ENCODE measurements around the gene GABPB1. TPM values are rescaled to one million over a fixed set of nuclear protein-coding genes. Genes with fewer than 3 reads are reported as not detected.

GABPB1 gene
- total RNA-seq, 4 donors from 2014 or later, result 10.8 to 31.2 (median 20.3) TPM

DNA sequence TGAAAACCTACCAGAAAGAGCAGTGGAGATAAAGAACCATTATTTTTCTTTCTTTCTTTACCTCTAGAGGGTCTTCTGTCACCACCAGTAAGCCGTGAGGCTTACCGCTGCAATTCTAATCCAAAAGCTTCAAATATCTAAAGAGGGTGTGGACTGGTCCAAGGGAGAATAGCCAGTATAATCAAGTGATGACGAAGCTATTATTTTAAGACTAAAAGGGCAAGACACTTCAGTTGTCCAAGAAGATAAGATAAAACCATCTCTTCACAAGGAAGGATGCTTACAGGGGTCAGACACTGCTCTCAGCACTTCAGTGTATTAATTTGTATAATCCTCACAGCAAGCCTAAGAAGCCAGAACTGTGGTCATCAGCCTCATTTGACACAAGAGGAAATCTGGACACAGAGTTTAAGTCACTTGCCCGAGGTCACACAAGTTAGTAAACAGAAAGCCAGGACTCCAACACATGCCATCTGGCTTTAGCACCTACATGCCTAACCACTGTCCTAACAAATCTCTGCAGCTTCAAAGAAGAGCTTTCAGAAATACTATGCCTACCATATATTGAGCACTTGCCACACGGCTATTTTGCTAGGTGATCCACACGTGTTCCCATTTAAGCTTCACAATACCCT lies 104.1 kb downstream of the GABPB1 start:
- WGBS, result 75% methylated on average over 6 of the region's 6 CpGs
- no peaks in the 10 kb centered on the region for H3K36me3 ChIP-seq
- DNase-seq (ENCODE audit: low spot score in 2 of 2), result no peak
- H3K27ac ChIP-seq, result no peak overlapping the region
- no peaks in the 10 kb centered on the region for H3K27me3 ChIP-seq
- H3K4me3 ChIP-seq, result no peak overlapping the region
- no peaks in the 10 kb centered on the region for H3K9me3 ChIP-seq
- H3K4me1 ChIP-seq, result no peaks in the 10 kb centered on the region
- TF ChIP-seq POLR2AphosphoS5 (IDR thresholded peaks at IDR 0.05), result no peak
- no peak for TF ChIP-seq CTCF (IDR thresholded peaks at IDR 0.05)
- no peak for TF ChIP-seq EP300 (IDR thresholded peaks at IDR 0.05)
- TF ChIP-seq POLR2A (IDR thresholded peaks at IDR 0.05), result no peak

DNA sequence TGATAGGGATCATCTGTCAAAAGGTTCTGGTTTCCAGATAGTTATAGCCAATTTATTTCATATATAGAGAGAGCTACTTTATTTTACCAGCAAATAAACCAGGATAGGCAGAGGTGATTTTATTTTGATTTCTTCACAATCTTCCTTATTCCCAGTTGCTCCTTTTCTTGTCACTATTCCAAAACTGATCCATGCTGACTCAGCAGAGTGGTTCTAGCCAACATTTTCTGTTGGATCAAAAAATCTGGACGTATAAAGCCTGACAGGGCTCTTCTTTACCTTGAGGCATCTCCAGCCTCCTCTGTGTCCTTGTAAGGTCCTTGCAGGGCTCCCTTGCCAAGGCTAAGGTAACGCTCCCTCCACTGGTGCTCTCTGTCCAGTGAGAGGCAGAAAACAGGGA lies 105.3 kb downstream of the GABPB1 start:
- DNase-seq (ENCODE audit: low spot score in 2 of 2), result no peak
- TF ChIP-seq EP300 (IDR thresholded peaks at IDR 0.05), result no peak
- no peak for TF ChIP-seq CTCF (IDR thresholded peaks at IDR 0.05)
- no peak for TF ChIP-seq POLR2A (IDR thresholded peaks at IDR 0.05)
- no peak for TF ChIP-seq POLR2AphosphoS5 (IDR thresholded peaks at IDR 0.05)
- no peak overlapping the region for H3K27ac ChIP-seq
- no peaks in the 10 kb centered on the region for H3K9me3 ChIP-seq
- H3K4me1 ChIP-seq, result no peaks in the 10 kb centered on the region
- no peaks in the 10 kb centered on the region for H3K27me3 ChIP-seq
- 53% methylated on average over 2 of the region's 2 CpGs for WGBS
- no peak overlapping the region for H3K4me3 ChIP-seq
- H3K36me3 ChIP-seq, result no peaks in the 10 kb centered on the region

DNA sequence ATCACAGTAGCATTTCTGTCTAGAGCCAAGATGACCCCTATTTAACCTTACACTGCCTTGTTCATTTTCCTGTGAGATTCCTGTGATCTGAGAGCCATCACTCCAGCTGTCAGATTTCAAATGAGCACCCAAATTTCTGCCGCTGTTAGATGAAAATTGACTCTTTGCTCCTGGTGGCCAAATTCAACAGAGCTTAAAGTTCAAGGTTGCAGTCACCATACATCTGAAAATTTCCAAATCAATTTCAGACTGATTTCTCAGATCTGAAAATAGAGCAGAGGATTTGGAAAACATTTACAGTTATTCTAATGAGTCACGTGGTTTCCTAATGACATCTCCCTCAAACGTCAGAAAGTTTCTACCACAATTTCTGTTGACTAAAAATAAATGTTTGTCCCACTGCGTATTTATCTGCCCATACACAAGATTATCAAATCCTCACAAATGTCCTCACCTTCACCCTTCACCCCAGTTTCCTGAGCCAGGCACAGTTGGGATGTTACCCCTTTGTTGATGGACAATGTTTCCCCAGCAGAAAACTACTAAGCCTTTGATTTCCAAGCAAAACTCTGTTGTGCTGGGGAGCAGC lies 105.9 kb downstream of the GABPB1 start:
- Histone ChIP-seq H3K27me3 (no peaks in the 10 kb centered on the region), H3K4me1 (no peaks in the 10 kb centered on the region), H3K27ac (no peak overlapping the region), H3K9me3 (no peaks in the 10 kb centered on the region), H3K4me3 (no peak overlapping the region), H3K36me3 (no peaks in the 10 kb centered on the region)
- TF ChIP-seq POLR2AphosphoS5 (IDR thresholded peaks at IDR 0.05), result no peak
- no peak for TF ChIP-seq EP300 (IDR thresholded peaks at IDR 0.05)
- no peak for TF ChIP-seq POLR2A (IDR thresholded peaks at IDR 0.05)
- no peak for TF ChIP-seq CTCF (IDR thresholded peaks at IDR 0.05)
- no peak for DNase-seq (ENCODE audit: low spot score in 2 of 2)
- WGBS, result 71% methylated on average over 4 of the region's 4 CpGs

- H3K4me3 ChIP-seq, result no peak overlapping the region
Measured at GRCh38 chr15:50247819-50248655, 107.0 kb downstream of the GABPB1 start.

More at GRCh38 chr15:50247819-50248655, 107.0 kb downstream of the GABPB1 start:
- H3K4me1 ChIP-seq, result no peaks in the 10 kb centered on the region
- no peaks in the 10 kb centered on the region for H3K36me3 ChIP-seq
- DNase-seq (ENCODE audit: low spot score in 2 of 2), result no peak
- no peak overlapping the region for H3K27ac ChIP-seq
- H3K9me3 ChIP-seq, result no peaks in the 10 kb centered on the region
- H3K27me3 ChIP-seq, result no peaks in the 10 kb centered on the region
- TF ChIP-seq EP300 (IDR thresholded peaks at IDR 0.05) (no peak), POLR2A (IDR thresholded peaks at IDR 0.05) (no peak), CTCF (IDR thresholded peaks at IDR 0.05) (no peak), POLR2AphosphoS5 (IDR thresholded peaks at IDR 0.05) (no peak)
- 60% methylated on average over 10 of the region's 14 CpGs for whole genome bisulfite sequencing

Data from suprapubic skin (tissue), 4 donors.